Measurements from ENCODE around the gene PARP8. TPM values are rescaled to one million over a fixed set of nuclear protein-coding genes. Genes with fewer than 3 reads are reported as not detected.

PARP8 gene
- total and polyA plus RNA-seq, 2 of the 4 experiments (the other 2 are of a cell fraction) = 6.9 to 8.2 TPM

GRCh38 chr5:50702615-50703366 is 36.4 kb downstream of the PARP8 start:
- ATAC-seq (ENCODE audit: low read depth) = no peak
- Histone ChIP-seq H3K23ac (ENCODE audit: low read depth, low read length) (no peak overlapping the region), H3K9me3 (ENCODE audit: control insufficient read depth, insufficient read depth, low read length) (no peaks in the 10 kb centered on the region), H2AK5ac (ENCODE audit: low read depth, low read length) (no peak overlapping the region), H4K8ac (ENCODE audit: low read depth in 2 of 2, low read length in 2 of 2) (no peak overlapping the region), H3K56ac (ENCODE audit: extremely low read depth, insufficient read depth, low read length) (no peak overlapping the region), H3K27me3 (ENCODE audit: control insufficient read depth, insufficient read depth, low read length) (no peaks in the 10 kb centered on the region), H2BK20ac (ENCODE audit: low read depth, low read length) (no peak overlapping the region), H3K14ac (replicated peaks; ENCODE audit: low read depth, low read length) (no peak overlapping the region), H4K91ac (ENCODE audit: insufficient read depth, low read depth, low read length) (no peak overlapping the region), H4K5ac (ENCODE audit: low read depth, low read length) (no peak overlapping the region), H3K27ac (ENCODE audit: insufficient read depth, low read length) (no peak overlapping the region), H3K4me3 (ENCODE audit: insufficient read depth, low read depth, low read length) (no peak overlapping the region), H4K20me1 (ENCODE audit: insufficient read depth, low read length) (no peaks in the 10 kb centered on the region), H3K18ac (ENCODE audit: low read depth, low read length) (no peak overlapping the region), H3K4me1 (ENCODE audit: control insufficient read depth, insufficient read depth, low read length) (peaks cover 2% of the 10 kb centered on the region; the same call in 1 of the 2 replicates), H3K9me1 (ENCODE audit: insufficient read depth, low read length) (no peaks in the 10 kb centered on the region), H2BK5ac (ENCODE audit: low read depth, low read length, poor library complexity, severe bottlenecking) (no peak overlapping the region), H3K4me2 (ENCODE audit: low read depth, low read length) (no peak overlapping the region), H2AK9ac (replicated peaks; ENCODE audit: low read depth, low read length, poor library complexity) (no peak overlapping the region), H3K9ac (ENCODE audit: low read depth, low read length) (no peak overlapping the region), H3K36me3 (ENCODE audit: control insufficient read depth, insufficient read depth, low read length) (no peaks in the 10 kb centered on the region), H3K4ac (ENCODE audit: low read depth, low read length) (no peak overlapping the region), H3K79me1 (ENCODE audit: low read depth in 1 of 2, low read length in 2 of 2) (peaks cover 4 to 15% of the 10 kb centered on the region in 2 experiments; a peak in 3 of 4 replicates), H2BK120ac (ENCODE audit: low read depth, low read length) (no peak overlapping the region), H2AFZ (replicated peaks; ENCODE audit: low read length, poor library complexity) (no peak overlapping the region), H2BK15ac (ENCODE audit: low read depth, low read length) (no peak overlapping the region)
- BruUV-seq (replicated peaks) = no TSS peak
- intact Hi-C loops (cut with micrococcal nuclease) = no loop called here
- ChIA-PET CTCF (no interaction called here), POLR2A (ENCODE audit: unreplicated experiment) (no interaction called here)
- WGBS, 2 experiments (ENCODE audit: extremely low coverage in 2 of 2, insufficient read length in 1 of 2) = no CpG with 5 or more reads among the region's 9 CpGs
- in situ Hi-C loops (cut with MboI; ENCODE audit: low sequenced_read_pairs) = no loop called here
- TF ChIP-seq RAD21 (IDR thresholded peaks at IDR 0.05; ENCODE audit: low read length) (no peak), MAFK (IDR thresholded peaks at IDR 0.05; ENCODE audit: low read depth, low read length) (peak; percentile 75)
- dilution Hi-C loops (cut with HindIII; ENCODE audit: low sequenced_read_pairs, unreplicated experiment) = no loop called here
- DNase-seq = no peak

All from IMR-90 (cell line).